Stomach smooth muscle (tissue), 2 donors: ENCODE measurements around the gene PMEPA1.
A peak's percentile ranks its signal among the peaks of the same experiment; 100 is the strongest.

Experiments
- H3K27ac ChIP-seq: one replicate; pipeline ENCODE4 v1.7.0; 2013; ENCODE audit warnings: mild to moderate bottlenecking, low read length, inconsistent platforms
- H3K27me3 ChIP-seq, 2 donors: one replicate each; pipeline ENCODE4 v1.7.0; 2013; ENCODE audit warnings: low read length in 2 of 2; ENCODE audit not compliant: insufficient read depth in 2 of 2, control insufficient read depth in 1 of 2
- H3K36me3 ChIP-seq, 2 donors: one replicate each; pipeline ENCODE4 v1.7.0; 2013; ENCODE audit warnings: low read length in 2 of 2; ENCODE audit not compliant: control insufficient read depth in 2 of 2, insufficient read depth in 2 of 2
- H3K4me1 ChIP-seq: one replicate; pipeline ENCODE4 v1.7.0; 2013; ENCODE audit warnings: low read length; ENCODE audit not compliant: control insufficient read depth, insufficient read depth
- H3K4me3 ChIP-seq, 2 donors: one replicate each; pipeline ENCODE4 v1.7.0; 2013; ENCODE audit warnings: low read length in 2 of 2
- H3K9ac ChIP-seq, 2 donors: one replicate each; pipeline ENCODE4 v1.7.0; 2013; ENCODE audit warnings: low read length in 2 of 2, mild to moderate bottlenecking in 1 of 2
- H3K9me3 ChIP-seq, 2 donors: one replicate each; pipeline ENCODE4 v1.7.0; 2013; ENCODE audit warnings: low read length in 2 of 2; ENCODE audit not compliant: control insufficient read depth in 2 of 2
- donor health status: healthy.
- donor health status: Pancreatic carcinoma.

PMEPA1 gene

GRCh38 chr20:57693670-57694329, 16.0 kb downstream of the PMEPA1 start:
- no peak overlapping the region for H3K4me3 ChIP-seq
- H3K9me3 ChIP-seq = no peaks in the 10 kb centered on the region
- H3K27ac ChIP-seq = no peak overlapping the region
- H3K4me1 ChIP-seq = peaks cover 33% of the 10 kb centered on the region
- no peaks in the 10 kb centered on the region for H3K36me3 ChIP-seq
- H3K27me3 ChIP-seq = no peaks in the 10 kb centered on the region
- no peak overlapping the region for H3K9ac ChIP-seq

DNA sequence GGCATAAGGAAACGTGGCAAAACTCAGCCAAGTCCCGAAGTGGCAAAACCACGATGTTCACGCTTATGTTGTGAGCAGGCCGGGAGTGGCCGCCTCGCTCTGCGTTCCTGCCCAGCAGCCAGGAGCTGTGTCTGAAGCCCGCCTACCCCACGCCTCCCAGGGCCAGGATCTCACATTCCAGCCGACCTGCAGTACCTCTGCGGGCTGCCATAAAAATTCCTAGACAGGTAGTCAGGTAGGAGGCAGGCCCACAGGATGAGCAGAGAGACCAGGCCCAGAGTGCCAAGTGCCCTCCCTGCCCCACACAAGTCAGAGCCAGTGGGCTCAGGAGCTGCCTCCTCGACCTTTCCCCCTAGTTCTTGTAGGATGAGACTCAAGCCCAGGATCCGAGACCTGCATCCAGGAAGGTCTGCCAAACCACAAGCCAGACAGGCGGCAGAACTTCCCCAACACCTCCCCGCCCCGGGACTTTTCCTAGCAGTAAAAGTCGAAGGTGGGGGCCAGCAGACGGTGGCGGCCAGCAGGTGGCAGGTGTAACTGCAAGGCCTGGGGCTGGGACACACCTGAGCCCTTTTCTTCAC, 16.7 kb downstream of the PMEPA1 start:
- Histone ChIP-seq H3K36me3 (no peaks in the 10 kb centered on the region), H3K27ac (no peak overlapping the region), H3K4me3 (no peak overlapping the region), H3K9ac (no peak overlapping the region), H3K27me3 (no peaks in the 10 kb centered on the region), H3K4me1 (peaks cover 40% of the 10 kb centered on the region), H3K9me3 (no peaks in the 10 kb centered on the region)

- H3K27ac ChIP-seq = no peak overlapping the region
- H3K4me1 ChIP-seq = peaks cover 47% of the 10 kb centered on the region
- no peaks in the 10 kb centered on the region for H3K36me3 ChIP-seq
- no peak overlapping the region for H3K4me3 ChIP-seq
- H3K9ac ChIP-seq = no peak overlapping the region
- no peaks in the 10 kb centered on the region for H3K27me3 ChIP-seq
- H3K9me3 ChIP-seq = no peaks in the 10 kb centered on the region
Observed at GRCh38 chr20:57692393-57692792, 17.4 kb downstream of the PMEPA1 start.

DNA sequence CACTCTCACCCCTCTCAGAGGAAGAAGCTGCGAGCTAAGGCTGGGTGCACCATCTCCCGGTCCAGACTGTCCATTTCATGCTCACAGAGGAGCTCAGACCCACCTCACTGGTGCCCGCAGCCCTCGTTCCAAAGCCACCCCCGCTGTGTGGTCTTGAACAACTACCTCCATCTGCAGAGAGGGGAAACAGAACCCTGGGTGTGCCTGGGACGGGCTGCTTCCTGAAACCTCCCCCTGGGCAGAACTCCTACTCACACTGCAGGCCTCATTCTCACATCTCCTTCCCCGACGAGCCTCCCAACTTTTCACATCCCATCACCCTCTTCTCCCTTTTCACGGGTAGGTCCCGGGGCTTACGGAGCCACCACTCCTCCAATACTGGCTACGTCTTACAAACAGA, 18.1 kb downstream of the PMEPA1 start:
- Histone ChIP-seq H3K4me3 (no peak overlapping the region), H3K4me1 (peaks cover 52% of the 10 kb centered on the region), H3K36me3 (no peaks in the 10 kb centered on the region), H3K27me3 (no peaks in the 10 kb centered on the region), H3K9me3 (no peaks in the 10 kb centered on the region), H3K9ac (no peak overlapping the region), H3K27ac (no peak overlapping the region)

GRCh38 chr20:57690525-57690924, 19.3 kb downstream of the PMEPA1 start:
- no peaks in the 10 kb centered on the region for H3K36me3 ChIP-seq
- H3K27me3 ChIP-seq = no peaks in the 10 kb centered on the region
- H3K9ac ChIP-seq = no peak overlapping the region
- H3K27ac ChIP-seq = no peak overlapping the region
- H3K9me3 ChIP-seq = no peaks in the 10 kb centered on the region
- peaks cover 59% of the 10 kb centered on the region for H3K4me1 ChIP-seq
- no peak overlapping the region for H3K4me3 ChIP-seq

DNA sequence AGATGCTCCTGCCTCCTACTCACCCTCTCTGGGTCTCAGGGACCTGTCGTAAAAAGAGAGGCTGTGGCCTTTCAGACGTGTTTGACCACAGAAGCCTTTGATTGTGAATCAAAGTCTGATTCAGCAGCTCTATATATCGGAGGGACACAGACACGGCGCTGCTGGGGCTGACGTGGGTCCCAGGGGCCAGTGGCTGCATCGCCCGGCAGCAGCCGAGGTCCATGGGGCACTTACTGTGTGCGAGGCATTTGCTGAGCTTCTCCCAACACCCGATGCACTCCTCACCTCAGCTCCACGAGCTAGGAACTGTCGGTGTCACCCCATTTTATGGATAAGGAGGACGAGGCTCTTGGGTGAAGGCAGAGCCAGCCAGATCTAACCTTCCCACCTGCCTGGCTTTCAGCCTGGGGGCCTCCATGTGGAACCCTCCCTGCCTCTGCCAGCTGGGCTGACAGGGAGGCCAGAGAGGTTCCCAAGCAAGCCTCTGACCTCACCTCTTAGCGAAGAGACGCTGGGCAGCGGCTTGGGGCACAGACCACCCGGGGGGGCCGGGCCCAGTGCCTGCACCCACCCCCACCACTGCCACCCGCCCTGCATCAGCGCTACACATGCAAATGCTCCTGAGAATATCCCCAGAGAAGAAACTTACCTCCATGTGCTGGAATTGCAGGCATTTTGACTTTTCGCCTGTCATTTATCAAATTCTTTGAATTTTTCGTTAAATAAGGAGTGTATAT, 19.9 kb downstream of the PMEPA1 start:
- Histone ChIP-seq H3K4me1 (peaks cover 65% of the 10 kb centered on the region), H3K9me3 (no peaks in the 10 kb centered on the region), H3K27ac (no peak overlapping the region), H3K36me3 (no peaks in the 10 kb centered on the region), H3K27me3 (no peaks in the 10 kb centered on the region), H3K9ac (no peak overlapping the region), H3K4me3 (no peak overlapping the region)

DNA sequence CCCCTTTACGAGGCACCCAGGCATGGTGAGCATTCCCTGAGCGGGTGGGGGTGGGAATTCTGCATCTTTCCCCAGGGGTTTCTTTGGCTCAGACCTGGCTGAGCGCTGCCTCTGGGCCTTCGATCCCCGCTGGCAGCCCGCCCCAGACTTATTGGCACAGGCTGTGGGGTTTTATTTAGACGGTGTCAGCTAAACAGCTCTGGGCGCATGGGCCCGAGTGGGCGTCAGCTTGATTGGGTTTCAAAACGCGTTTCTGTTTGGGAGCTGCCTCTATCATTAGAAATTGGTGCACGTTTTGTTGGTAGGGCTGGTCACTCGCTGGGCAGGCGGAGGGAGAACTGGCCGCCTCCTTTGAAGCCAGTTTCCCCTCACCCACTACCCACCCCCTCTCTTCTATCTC, 21.0 kb downstream of the PMEPA1 start:
- Histone ChIP-seq H3K36me3 (no peaks in the 10 kb centered on the region), H3K9ac (no peak overlapping the region), H3K4me3 (peak overlapping the region in 1 of 2 donors; percentile 35), H3K27me3 (no peaks in the 10 kb centered on the region), H3K4me1 (peaks cover 74% of the 10 kb centered on the region), H3K27ac (peak overlapping the region; percentile 6), H3K9me3 (no peaks in the 10 kb centered on the region)

DNA sequence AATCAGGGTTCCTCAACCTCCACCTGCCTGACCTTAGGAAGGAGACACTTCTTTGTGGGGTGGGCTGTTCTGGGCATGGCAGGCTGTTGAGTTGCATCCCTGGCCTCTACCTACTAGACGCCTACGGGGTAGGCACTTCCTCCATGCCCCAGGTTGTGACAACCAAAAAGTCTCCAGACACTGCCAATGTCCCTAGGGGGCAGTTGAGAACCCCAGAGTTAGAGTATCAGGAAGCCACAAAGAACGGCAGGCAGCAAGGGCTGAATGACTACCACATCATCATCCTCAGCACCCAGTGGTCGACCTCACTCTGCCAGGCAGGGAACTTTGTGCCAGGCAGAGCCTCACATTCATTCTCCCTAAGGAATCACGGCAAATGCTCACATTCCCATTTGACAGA, 21.5 kb downstream of the PMEPA1 start:
- H3K27ac ChIP-seq = no peak overlapping the region

GRCh38 chr20:57686931-57687652, 22.7 kb downstream of the PMEPA1 start:
- Histone ChIP-seq H3K27me3 (no peaks in the 10 kb centered on the region), H3K4me1 (peaks cover 85% of the 10 kb centered on the region), H3K36me3 (no peaks in the 10 kb centered on the region), H3K9me3 (no peaks in the 10 kb centered on the region), H3K9ac (no peak overlapping the region), H3K27ac (no peak overlapping the region), H3K4me3 (no peak overlapping the region)

More for the DNA sequence above, 21.5 kb downstream of the PMEPA1 start:
- Histone ChIP-seq H3K4me3 (peak overlapping the region in 1 of 2 donors; percentile 8), H3K27me3 (no peaks in the 10 kb centered on the region), H3K36me3 (no peaks in the 10 kb centered on the region), H3K4me1 (peaks cover 77% of the 10 kb centered on the region), H3K9ac (no peak overlapping the region), H3K9me3 (no peaks in the 10 kb centered on the region)

- H3K27me3 ChIP-seq = no peaks in the 10 kb centered on the region
- no peaks in the 10 kb centered on the region for H3K9me3 ChIP-seq
- H3K4me3 ChIP-seq = peak overlapping the region; percentile 55 to 57
- H3K4me1 ChIP-seq = peaks cover 91% of the 10 kb centered on the region
- peak overlapping the region; percentile 66 for H3K27ac ChIP-seq
- peak overlapping the region in 1 of 2 donors; percentile 48 for H3K9ac ChIP-seq
- H3K36me3 ChIP-seq = no peaks in the 10 kb centered on the region
Observed at GRCh38 chr20:57685146-57685758, 24.6 kb downstream of the PMEPA1 start.
